HL-60 (cell line): ENCODE data around the gene ZNF254.
"Not testable (repeated sequence)": the region's sequence is repeated elsewhere in the genome, so short reads cannot be mapped to it uniquely, and the experiment has no call there.

Experiments used
- DNase-seq, 2 experiments: peaks; one replicate each; pipeline ENCODE4 v3.0.0-alpha.2; 2010 to 2020; ENCODE audit warnings: low read depth in 1 of 2, low spot score in 1 of 2
- H3K27ac ChIP-seq: fragments of 250-450 bp; sonication (Bioruptor Pico); replicated peaks from 2 replicates; pipeline ENCODE4 v1.5.1; 2020; ENCODE audit warnings: mild to moderate bottlenecking, moderate library complexity
- H3K27me3 ChIP-seq: fragments of 250-450 bp; sonication (Bioruptor Pico); 2 replicates; pipeline ENCODE4 v1.5.1; 2021; ENCODE audit warnings: mild to moderate bottlenecking, moderate library complexity; ENCODE audit not compliant: insufficient read depth, poor library complexity, severe bottlenecking
- H3K4me3 ChIP-seq: replicated peaks from 2 replicates; pipeline ENCODE4 v1.5.1; 2011; ENCODE audit warnings: mild to moderate bottlenecking, control low read depth, low read length; ENCODE audit not compliant: insufficient read depth
- GABPA ChIP-seq: IDR thresholded peaks from 2 replicates; pipeline ENCODE4 v1.6.1; 2012; ENCODE audit warnings: low read depth
- POLR2AphosphoS5 ChIP-seq: IDR thresholded peaks from 2 replicates; pipeline ENCODE4 v1.6.1; 2012; ENCODE audit warnings: low read depth
- SPI1 ChIP-seq: IDR thresholded peaks from 2 replicates; pipeline ENCODE4 v1.6.1; 2012; ENCODE audit warnings: low read depth, mild to moderate bottlenecking, borderline replicate concordance
- TF ChIP-seq, protein P1 (sequence below): IDR thresholded peaks from 2 replicates; pipeline ENCODE4 v1.6.1; 2012; ENCODE audit warnings: low read depth; ENCODE audit not compliant: insufficient replicate concordance
- TF ChIP-seq, protein P2 (sequence below): IDR thresholded peaks from one replicate; pipeline ENCODE4 v1.5.1; 2011; ENCODE audit warnings: low read length, control low read depth, inconsistent platforms; ENCODE audit not compliant: insufficient read depth

Gene ZNF254

DNA sequence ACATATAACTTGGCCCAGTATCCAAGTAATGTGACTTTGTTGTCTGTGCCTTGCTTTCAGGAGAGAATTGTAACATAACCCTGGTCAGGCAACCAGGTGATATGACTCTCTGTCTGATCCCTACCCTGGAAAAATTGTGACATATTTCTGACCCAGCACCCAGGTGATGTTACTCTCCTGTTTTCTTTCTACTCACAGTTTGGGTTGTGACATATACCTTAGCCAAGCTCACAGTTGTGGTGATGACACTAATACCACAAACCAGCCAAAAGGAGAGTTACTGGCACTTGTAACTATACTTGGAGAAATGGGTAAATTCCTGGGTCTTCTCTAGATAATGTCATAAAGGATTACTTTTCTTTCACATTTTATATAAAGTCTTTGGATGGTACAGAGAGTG, 14.3 kb upstream of the ZNF254 start:
- Histone ChIP-seq H3K27ac (no peak overlapping the region), H3K27me3 (no peaks in the 10 kb centered on the region), H3K4me3 (no peak overlapping the region)
- no peak for DNase-seq
- TF ChIP-seq, protein P1, sequence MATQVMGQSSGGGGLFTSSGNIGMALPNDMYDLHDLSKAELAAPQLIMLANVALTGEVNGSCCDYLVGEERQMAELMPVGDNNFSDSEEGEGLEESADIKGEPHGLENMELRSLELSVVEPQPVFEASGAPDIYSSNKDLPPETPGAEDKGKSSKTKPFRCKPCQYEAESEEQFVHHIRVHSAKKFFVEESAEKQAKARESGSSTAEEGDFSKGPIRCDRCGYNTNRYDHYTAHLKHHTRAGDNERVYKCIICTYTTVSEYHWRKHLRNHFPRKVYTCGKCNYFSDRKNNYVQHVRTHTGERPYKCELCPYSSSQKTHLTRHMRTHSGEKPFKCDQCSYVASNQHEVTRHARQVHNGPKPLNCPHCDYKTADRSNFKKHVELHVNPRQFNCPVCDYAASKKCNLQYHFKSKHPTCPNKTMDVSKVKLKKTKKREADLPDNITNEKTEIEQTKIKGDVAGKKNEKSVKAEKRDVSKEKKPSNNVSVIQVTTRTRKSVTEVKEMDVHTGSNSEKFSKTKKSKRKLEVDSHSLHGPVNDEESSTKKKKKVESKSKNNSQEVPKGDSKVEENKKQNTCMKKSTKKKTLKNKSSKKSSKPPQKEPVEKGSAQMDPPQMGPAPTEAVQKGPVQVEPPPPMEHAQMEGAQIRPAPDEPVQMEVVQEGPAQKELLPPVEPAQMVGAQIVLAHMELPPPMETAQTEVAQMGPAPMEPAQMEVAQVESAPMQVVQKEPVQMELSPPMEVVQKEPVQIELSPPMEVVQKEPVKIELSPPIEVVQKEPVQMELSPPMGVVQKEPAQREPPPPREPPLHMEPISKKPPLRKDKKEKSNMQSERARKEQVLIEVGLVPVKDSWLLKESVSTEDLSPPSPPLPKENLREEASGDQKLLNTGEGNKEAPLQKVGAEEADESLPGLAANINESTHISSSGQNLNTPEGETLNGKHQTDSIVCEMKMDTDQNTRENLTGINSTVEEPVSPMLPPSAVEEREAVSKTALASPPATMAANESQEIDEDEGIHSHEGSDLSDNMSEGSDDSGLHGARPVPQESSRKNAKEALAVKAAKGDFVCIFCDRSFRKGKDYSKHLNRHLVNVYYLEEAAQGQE = no peak
- TF ChIP-seq SPI1 (no peak), GABPA (no peak), POLR2AphosphoS5 (no peak)
- TF ChIP-seq, protein P2, sequence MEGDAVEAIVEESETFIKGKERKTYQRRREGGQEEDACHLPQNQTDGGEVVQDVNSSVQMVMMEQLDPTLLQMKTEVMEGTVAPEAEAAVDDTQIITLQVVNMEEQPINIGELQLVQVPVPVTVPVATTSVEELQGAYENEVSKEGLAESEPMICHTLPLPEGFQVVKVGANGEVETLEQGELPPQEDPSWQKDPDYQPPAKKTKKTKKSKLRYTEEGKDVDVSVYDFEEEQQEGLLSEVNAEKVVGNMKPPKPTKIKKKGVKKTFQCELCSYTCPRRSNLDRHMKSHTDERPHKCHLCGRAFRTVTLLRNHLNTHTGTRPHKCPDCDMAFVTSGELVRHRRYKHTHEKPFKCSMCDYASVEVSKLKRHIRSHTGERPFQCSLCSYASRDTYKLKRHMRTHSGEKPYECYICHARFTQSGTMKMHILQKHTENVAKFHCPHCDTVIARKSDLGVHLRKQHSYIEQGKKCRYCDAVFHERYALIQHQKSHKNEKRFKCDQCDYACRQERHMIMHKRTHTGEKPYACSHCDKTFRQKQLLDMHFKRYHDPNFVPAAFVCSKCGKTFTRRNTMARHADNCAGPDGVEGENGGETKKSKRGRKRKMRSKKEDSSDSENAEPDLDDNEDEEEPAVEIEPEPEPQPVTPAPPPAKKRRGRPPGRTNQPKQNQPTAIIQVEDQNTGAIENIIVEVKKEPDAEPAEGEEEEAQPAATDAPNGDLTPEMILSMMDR = no peak

DNA sequence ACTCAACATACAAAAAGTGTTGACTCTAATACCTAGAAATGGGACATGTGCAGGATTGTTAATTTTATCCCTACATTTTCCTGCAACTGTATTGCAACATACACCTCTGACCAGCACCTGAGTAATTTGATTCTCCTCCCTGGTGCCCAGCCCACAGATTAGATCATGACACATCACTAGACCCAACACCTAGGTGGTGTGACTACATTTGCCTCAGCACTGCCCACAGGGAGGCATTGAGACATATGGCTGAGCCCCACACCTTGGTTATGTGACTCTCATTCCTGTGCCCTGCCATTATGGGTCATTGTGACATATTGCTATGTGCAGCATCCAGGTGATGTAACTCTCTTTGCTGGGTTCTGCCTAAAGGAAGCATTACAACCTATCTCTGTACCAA, 13.2 kb upstream of the ZNF254 start:
- TF ChIP-seq, protein P1 = no peak
- TF ChIP-seq GABPA = no peak
- TF ChIP-seq, protein P2 = no peak
- no peak for TF ChIP-seq POLR2AphosphoS5
- Histone ChIP-seq H3K27me3 (no peaks in the 10 kb centered on the region), H3K27ac (no peak overlapping the region), H3K4me3 (no peak overlapping the region)
- DNase-seq = peak in 1 of 2 experiments; percentile 23

DNA sequence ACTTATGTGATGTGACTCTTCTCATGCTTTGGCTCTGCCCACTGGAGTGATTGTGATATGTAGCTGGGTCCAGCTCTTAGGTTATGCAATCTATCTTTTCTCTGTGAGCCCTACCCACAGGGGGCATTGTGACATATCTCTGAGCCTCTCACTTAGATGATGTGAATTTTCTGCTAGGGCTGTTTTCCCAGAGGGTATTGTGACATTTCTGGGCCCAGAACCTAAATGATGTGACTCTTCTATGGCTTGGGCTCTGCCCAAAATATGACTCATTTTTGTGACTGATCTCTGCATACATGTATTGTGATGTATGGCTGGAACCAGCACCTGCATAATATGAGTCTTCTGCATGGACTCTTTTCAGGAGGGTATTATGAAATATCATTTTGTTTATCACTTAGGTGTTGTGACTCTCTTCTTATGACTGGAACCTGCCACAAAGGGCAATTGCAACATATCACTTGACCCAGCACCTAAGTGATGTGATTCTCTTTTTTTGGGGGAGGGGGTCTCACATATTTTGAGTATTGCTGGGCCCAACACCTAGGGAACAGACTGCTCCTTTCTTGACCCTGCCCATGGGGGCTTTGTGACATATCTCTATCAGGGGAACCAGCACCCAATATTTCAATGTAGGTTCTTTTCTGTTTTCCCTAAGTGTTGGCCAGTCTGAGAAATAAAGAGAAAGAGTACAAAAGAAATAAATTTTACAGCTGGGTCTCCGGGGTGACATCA, 12.1 kb upstream of the ZNF254 start:
- Histone ChIP-seq H3K4me3 (no peak overlapping the region), H3K27ac (no peak overlapping the region), H3K27me3 (no peaks in the 10 kb centered on the region)
- TF ChIP-seq SPI1 = no peak
- TF ChIP-seq, protein P1 = no peak
- TF ChIP-seq, protein P2 = no peak
- TF ChIP-seq POLR2AphosphoS5 = no peak
- no peak for TF ChIP-seq GABPA
- peak; percentile 41 to 64 for DNase-seq

DNA sequence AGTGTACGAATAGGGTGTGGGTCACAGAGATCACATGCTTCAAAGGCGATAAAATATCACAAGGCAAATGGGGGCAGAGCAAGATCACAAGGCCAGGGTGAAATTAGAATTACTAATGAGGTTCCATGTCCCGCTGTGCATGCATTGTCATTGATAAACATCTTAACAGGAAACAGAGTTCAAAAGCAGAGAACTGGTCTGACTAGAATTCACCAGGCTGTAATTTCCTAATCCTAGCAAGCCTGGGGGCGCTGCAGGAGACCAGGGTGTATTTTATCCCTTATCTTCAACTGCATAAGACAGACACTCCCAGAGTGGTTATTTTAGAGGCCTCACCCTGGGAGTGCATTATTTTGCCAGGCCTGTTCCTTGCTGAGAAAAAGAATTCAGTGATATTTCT, 11.5 kb upstream of the ZNF254 start:
- H3K27ac ChIP-seq, H3K4me3 ChIP-seq, DNase-seq, H3K27me3 ChIP-seq: not testable (repeated sequence)
